GM10266 (cell line): ENCODE data around the gene MBNL2.

ENCODE experiments used
- DNase-seq: peaks from one replicate; pipeline ENCODE4 v3.0.0; 2012; ENCODE audit errors: extremely low spot score
- CTCF ChIP-seq: IDR thresholded peaks from 2 replicates; pipeline ENCODE4 v1.5.1; 2012; ENCODE audit warnings: mild to moderate bottlenecking, low read depth; ENCODE audit not compliant: control insufficient read depth, insufficient read depth; ENCODE audit errors: missing control alignments

MBNL2 gene

GRCh38 chr13:97373787-97374186, 151.7 kb downstream of the MBNL2 start:
- no peak for DNase-seq
- no peak for TF ChIP-seq CTCF

GRCh38 chr13:97376981-97377380, 154.8 kb downstream of the MBNL2 start:
- no peak for TF ChIP-seq CTCF
- DNase-seq = no peak

GRCh38 chr13:97379386-97379785, 157.3 kb downstream of the MBNL2 start:
- TF ChIP-seq CTCF = no peak
- DNase-seq = no peak

- no peak for TF ChIP-seq CTCF
- DNase-seq = no peak
Observed at GRCh38 chr13:97380696-97381095, 158.6 kb downstream of the MBNL2 start.

GRCh38 chr13:97381189-97381588, 159.1 kb downstream of the MBNL2 start:
- no peak for DNase-seq
- no peak for TF ChIP-seq CTCF

GRCh38 chr13:97382276-97382675, 160.1 kb downstream of the MBNL2 start:
- no peak for DNase-seq
- TF ChIP-seq CTCF = no peak

- no peak for TF ChIP-seq CTCF
- DNase-seq = no peak
Observed at GRCh38 chr13:97384371-97384770, 162.2 kb downstream of the MBNL2 start.
